ENCODE results near the gene KCTD2.
A peak's percentile ranks its signal among the peaks of the same experiment; 100 is the strongest.

KCTD2 gene

GRCh38 chr17:75077496-75078283 lies 30.7 kb downstream of the KCTD2 start:
- DNase-seq (ENCODE audit: low spot score): peak; percentile 86

GRCh38 chr17:75078284-75079022 lies 31.4 kb downstream of the KCTD2 start:
- DNase-seq (ENCODE audit: low spot score): no peak

- DNase-seq (ENCODE audit: low spot score): no peak
Measured at GRCh38 chr17:75079023-75079373, 32.0 kb downstream of the KCTD2 start.

GRCh38 chr17:75081611-75082540 lies 34.9 kb downstream of the KCTD2 start:
- no peak for DNase-seq (ENCODE audit: low spot score)

- DNase-seq (ENCODE audit: low spot score): no peak
Measured at GRCh38 chr17:75082683-75083082, 35.7 kb downstream of the KCTD2 start.

- DNase-seq (ENCODE audit: low spot score): peak; percentile 78
Measured at GRCh38 chr17:75084039-75084660, 37.1 kb downstream of the KCTD2 start.

- no peak for DNase-seq (ENCODE audit: low spot score)
Measured at GRCh38 chr17:75086496-75087181, 39.6 kb downstream of the KCTD2 start.

- no peak for DNase-seq (ENCODE audit: low spot score)
Measured at GRCh38 chr17:75087182-75087557, 40.1 kb downstream of the KCTD2 start.

GRCh38 chr17:75087558-75088453 lies 40.8 kb downstream of the KCTD2 start, which contains the start of gene SLC16A5:
TSS of gene SLC16A5 (plus strand) at chr17:75087954. CDS start at chr17:75093637, 5,683 bp downstream.
- peak; percentile 87 for DNase-seq (ENCODE audit: low spot score)

GRCh38 chr17:75088465-75089417 lies 41.7 kb downstream of the KCTD2 start:
- no peak for DNase-seq (ENCODE audit: low spot score)

GRCh38 chr17:75090871-75091854 lies 44.1 kb downstream of the KCTD2 start:
- no peak for DNase-seq (ENCODE audit: low spot score)

- DNase-seq (ENCODE audit: low spot score): no peak
Measured at GRCh38 chr17:75091855-75092327, 44.9 kb downstream of the KCTD2 start.

GRCh38 chr17:75093548-75094158 lies 46.6 kb downstream of the KCTD2 start:
- DNase-seq (ENCODE audit: low spot score): no peak

GRCh38 chr17:75094871-75095399 lies 47.9 kb downstream of the KCTD2 start:
- DNase-seq (ENCODE audit: low spot score): no peak

GRCh38 chr17:75096082-75096625 lies 49.1 kb downstream of the KCTD2 start:
- peak; percentile 93 for DNase-seq (ENCODE audit: low spot score)

GRCh38 chr17:75097865-75098264 lies 50.8 kb downstream of the KCTD2 start:
- no peak for DNase-seq (ENCODE audit: low spot score)

GRCh38 chr17:75098861-75099260 lies 51.8 kb downstream of the KCTD2 start:
- no peak for DNase-seq (ENCODE audit: low spot score)

Data from kidney capillary endothelial cell (primary cell).